Mesodermal cell (in vitro differentiated cells): ENCODE data around the gene RNASE13.
"Not testable (repeated sequence)": the region's sequence is repeated elsewhere in the genome, so short reads cannot be mapped to it uniquely, and the experiment has no call there.

Experiments used
- H3K27ac ChIP-seq: 2 replicates; pipeline ENCODE4 v1.7.0; 2013; ENCODE audit warnings: mild to moderate bottlenecking, low read depth, low read length, moderate library complexity; ENCODE audit not compliant: severe bottlenecking
- H3K36me3 ChIP-seq: 2 replicates; pipeline ENCODE4 v1.7.1; 2013; ENCODE audit warnings: mild to moderate bottlenecking, low read length, moderate library complexity; ENCODE audit not compliant: control insufficient read depth, insufficient read depth
- H3K4me1 ChIP-seq: one replicate; pipeline ENCODE4 v1.7.1; 2013; ENCODE audit warnings: mild to moderate bottlenecking, low read length; ENCODE audit not compliant: insufficient read depth, control insufficient read depth, poor library complexity, severe bottlenecking
- H3K4me3 ChIP-seq: 2 replicates; pipeline ENCODE4 v1.7.0; 2013; ENCODE audit warnings: low read length, control low read depth, mild to moderate bottlenecking; ENCODE audit not compliant: insufficient read depth, poor library complexity, severe bottlenecking; ENCODE audit errors: extremely low read depth
- H3K9me3 ChIP-seq: 2 replicates; pipeline ENCODE4 v1.7.1; 2013; ENCODE audit warnings: mild to moderate bottlenecking, low read length, moderate library complexity; ENCODE audit not compliant: control insufficient read depth
- WGBS, 2 experiments: methylation state at CpG; one replicate each; pipeline ENCODE4 v1.1.5; 2013; ENCODE audit warnings: missing lambda C conversion rate in 2 of 2; ENCODE audit not compliant: insufficient coverage in 2 of 2; 5-methylcytosine and 5-hydroxymethylcytosine counted together

RNASE13 gene

GRCh38 chr14:20998674-20999366, 35.8 kb downstream of the RNASE13 start, which contains the start of gene SLC39A2:
Gene SLC39A2, plus strand, starts transcription at chr14:20999293. Its CDS starts 154 bp downstream, at chr14:20999447.
- Histone ChIP-seq H3K27ac (peak within 1 kb of the TSS; percentile 57), H3K4me3 (peak within 1 kb of the TSS; percentile 7), H3K36me3 (peaks cover 34% of the 10 kb centered on the region), H3K9me3 (no peaks in the 10 kb centered on the region), H3K4me1 (peaks cover 26% of the 10 kb centered on the region)
- 18 to 24% methylated on average over 3 of the region's 6 CpGs for WGBS, 2 experiments

- WGBS, 2 experiments: 78 to 83% methylated on average over 1 to 2 of the region's 3 CpGs
- peaks cover 39% of the 10 kb centered on the region for H3K36me3 ChIP-seq
- H3K4me3 ChIP-seq: no peak overlapping the region
- peaks cover 25% of the 10 kb centered on the region for H3K4me1 ChIP-seq
- H3K9me3 ChIP-seq: no peaks in the 10 kb centered on the region
- H3K27ac ChIP-seq: peak overlapping the region; percentile 57
These were observed 36.5 kb downstream of the RNASE13 start for GRCh38 chr14:20998139-20998538.

GRCh38 chr14:20997564-20997963, 37.0 kb downstream of the RNASE13 start:
- Histone ChIP-seq H3K4me1 (peaks cover 22% of the 10 kb centered on the region), H3K36me3 (peaks cover 45% of the 10 kb centered on the region), H3K27ac (peak overlapping the region; percentile 41), H3K4me3 (no peak overlapping the region), H3K9me3 (no peaks in the 10 kb centered on the region)
- WGBS, 2 experiments: 93 to 96% methylated on average over 4 to 5 of the region's 6 CpGs

- no peak overlapping the region for H3K4me3 ChIP-seq
- peaks cover 50% of the 10 kb centered on the region for H3K36me3 ChIP-seq
- WGBS, 2 experiments: no CpG with 5 or more reads among the region's 4 CpGs
- H3K4me1 ChIP-seq: peaks cover 22% of the 10 kb centered on the region
- no peaks in the 10 kb centered on the region for H3K9me3 ChIP-seq
- no peak overlapping the region for H3K27ac ChIP-seq
These were observed 37.5 kb downstream of the RNASE13 start for GRCh38 chr14:20997115-20997514.

GRCh38 chr14:20996521-20996920, 38.1 kb downstream of the RNASE13 start:
- peaks cover 22% of the 10 kb centered on the region for H3K4me1 ChIP-seq
- no peaks in the 10 kb centered on the region for H3K9me3 ChIP-seq
- no peak overlapping the region for H3K4me3 ChIP-seq
- WGBS, 2 experiments: 95 to 98% methylated on average over 12 to 14 of the region's 14 CpGs
- H3K27ac ChIP-seq: no peak overlapping the region
- peaks cover 56% of the 10 kb centered on the region for H3K36me3 ChIP-seq

GRCh38 chr14:20989787-20990600, 44.6 kb downstream of the RNASE13 start, which contains the start of gene METTL17:
Gene METTL17, plus strand, starts transcription at chr14:20989980. Its CDS starts 23 bp downstream, at chr14:20990003.
- Histone ChIP-seq H3K9me3 (no peaks in the 10 kb centered on the region), H3K36me3 (peaks cover 34% of the 10 kb centered on the region), H3K4me3 (peak within 1 kb of the TSS; percentile 67), H3K4me1 (peaks cover 18% of the 10 kb centered on the region), H3K27ac (peak within 1 kb of the TSS; percentile 55)
- 0% methylated on average over 40 to 41 of the region's 42 CpGs for WGBS, 2 experiments

GRCh38 chr14:20989471-20989786, 45.2 kb downstream of the RNASE13 start:
- 0% methylated on average over 2 to 4 of the region's 11 CpGs for WGBS, 2 experiments
- peaks cover 18% of the 10 kb centered on the region for H3K4me1 ChIP-seq
- H3K36me3 ChIP-seq: peaks cover 28% of the 10 kb centered on the region
- H3K4me3 ChIP-seq: peak overlapping the region; percentile 67
- H3K9me3 ChIP-seq: no peaks in the 10 kb centered on the region
- no peak overlapping the region for H3K27ac ChIP-seq

GRCh38 chr14:20988717-20989470, 45.7 kb downstream of the RNASE13 start:
- no peaks in the 10 kb centered on the region for H3K9me3 ChIP-seq
- peak overlapping the region; percentile 25 for H3K4me3 ChIP-seq
- H3K4me1 ChIP-seq: peaks cover 18% of the 10 kb centered on the region
- peaks cover 23% of the 10 kb centered on the region for H3K36me3 ChIP-seq
- peak overlapping the region; percentile 33 for H3K27ac ChIP-seq
- WGBS, 2 experiments: 93 to 95% methylated on average over 9 to 12 of the region's 15 CpGs

GRCh38 chr14:20986811-20987210, 47.8 kb downstream of the RNASE13 start:
- H3K4me3 ChIP-seq: no peak overlapping the region
- 63 to 75% methylated on average over 2 of the region's 2 CpGs for WGBS, 2 experiments
- H3K4me1 ChIP-seq: peaks cover 18% of the 10 kb centered on the region
- H3K27ac ChIP-seq: no peak overlapping the region
- peaks cover 4% of the 10 kb centered on the region for H3K36me3 ChIP-seq
- no peaks in the 10 kb centered on the region for H3K9me3 ChIP-seq

GRCh38 chr14:20985650-20986049, 49.0 kb downstream of the RNASE13 start:
- H3K4me1 ChIP-seq: peaks cover 18% of the 10 kb centered on the region
- not testable (repeated sequence) for H3K36me3 ChIP-seq, H3K9me3 ChIP-seq, H3K27ac ChIP-seq, H3K4me3 ChIP-seq
- WGBS, 2 experiments: 100% methylated on average over 4 of the region's 4 CpGs; no CpG with 5 or more reads in 1 of the 2 experiments
